Colonic mucosa (tissue), 4 donors: Measurements from ENCODE around the gene CUX1. TPM values are rescaled to one million over a fixed set of nuclear protein-coding genes. Genes with fewer than 3 reads are reported as not detected.

Experiments used
- DNase-seq: peaks from one replicate; pipeline ENCODE4 v3.0.0-alpha.2; 2020
- H3K27ac ChIP-seq: fragments of 200-600 bp; one replicate; pipeline ENCODE4 v1.8.0; 2021
- H3K27me3 ChIP-seq: fragments of 200-600 bp; one replicate; pipeline ENCODE4 v1.8.0; 2021
- H3K36me3 ChIP-seq: fragments of 200-600 bp; one replicate; pipeline ENCODE4 v1.8.0; 2021
- H3K4me1 ChIP-seq: fragments of 200-600 bp; one replicate; pipeline ENCODE4 v1.8.0; 2021; ENCODE audit warnings: mild to moderate bottlenecking
- H3K4me3 ChIP-seq: fragments of 200-600 bp; one replicate; pipeline ENCODE4 v1.8.0; 2021
- H3K9ac ChIP-seq, 2 donors: one replicate each; pipeline ENCODE4 v1.7.0; 2013; ENCODE audit warnings: control low read depth in 2 of 2, low read depth in 2 of 2, low read length in 2 of 2
- H3K9me3 ChIP-seq: fragments of 200-600 bp; one replicate; pipeline ENCODE4 v1.8.0; 2021
- intact Hi-C: fragments of 100-400 bp; cut with DNase I; formaldehyde crosslinking; loops from one replicate; pipeline ENCODE4 v1.14.1; 2022
- total RNA-seq, 2 donors: library from RNA; stranded (reverse); fragmentation: NEBNext Ultra II Directional in 1 of 2; extraction: Animal tissue kit (Norgen Biotek cat#: 25700) in 1 of 2; gene quantifications; one replicate each; pipeline ENCODE4 v1.2.1, GENCODE V29; 2021
- TF ChIP-seq, protein P1 (sequence below): fragments of 200-600 bp; IDR thresholded peaks from one replicate; pipeline ENCODE4 v1.8.0; 2022; ENCODE audit warnings: antibody characterized with exemption, mild to moderate bottlenecking
- donor health status: healthy.
- donor health status: DM: no; HTN: no; CAD: no.
- donor health status: DM: no; HTN: no; CAD: no.

CUX1 gene
- total RNA-seq, 2 donors from 2014 or later = 68.5 to 97.5 TPM

DNA sequence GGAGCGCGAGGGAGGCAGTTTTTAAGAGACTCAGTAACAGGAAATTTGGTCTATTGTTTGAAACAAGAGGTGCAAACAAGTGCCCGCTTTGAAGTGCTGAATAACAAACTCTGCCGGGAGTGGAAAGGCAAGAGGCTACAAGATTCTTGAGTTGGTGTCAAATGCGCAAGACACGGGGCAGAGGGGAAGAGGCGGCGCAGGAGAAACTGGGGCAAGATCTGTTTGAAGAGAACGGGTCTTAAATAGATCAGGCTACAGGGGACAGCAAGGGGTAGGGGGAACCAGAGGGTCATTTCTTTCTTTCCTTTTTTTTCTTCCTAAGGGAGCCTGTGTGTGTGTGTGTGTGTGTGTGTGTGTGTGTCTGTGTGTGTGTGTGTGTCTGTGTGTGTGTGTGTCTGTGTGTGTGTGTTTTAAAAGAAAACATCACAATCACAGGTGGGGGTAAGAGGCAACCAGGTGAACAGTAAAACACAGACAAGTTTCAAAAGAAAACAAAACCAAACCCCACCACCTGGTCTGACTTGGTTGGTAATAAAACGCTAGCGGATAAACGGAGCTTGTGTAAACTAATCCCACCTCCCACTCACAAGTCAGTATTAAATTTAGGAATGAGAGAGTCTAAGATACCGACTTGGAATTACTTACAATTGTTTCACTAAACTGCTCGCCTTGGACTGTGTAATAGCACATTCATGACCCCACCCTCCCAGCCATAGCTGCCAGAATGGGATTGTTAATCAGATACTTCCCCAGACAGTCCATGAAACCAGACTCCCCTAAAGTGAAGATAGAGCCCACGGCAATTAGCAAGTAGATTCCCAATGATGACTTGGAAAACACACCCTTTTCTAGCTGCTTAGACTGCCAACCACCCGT, 13.1 kb upstream of the CUX1 start:
- Histone ChIP-seq H3K27me3 (no peaks in the 10 kb centered on the region), H3K9ac (peak overlapping the region in 1 of 2 donors; percentile 15), H3K27ac (no peak overlapping the region), H3K9me3 (no peaks in the 10 kb centered on the region), H3K36me3 (no peaks in the 10 kb centered on the region), H3K4me1 (no peaks in the 10 kb centered on the region), H3K4me3 (no peak overlapping the region)
- DNase-seq = peak; percentile 29
- intact Hi-C loops = no loop called here
- TF ChIP-seq, protein P1, sequence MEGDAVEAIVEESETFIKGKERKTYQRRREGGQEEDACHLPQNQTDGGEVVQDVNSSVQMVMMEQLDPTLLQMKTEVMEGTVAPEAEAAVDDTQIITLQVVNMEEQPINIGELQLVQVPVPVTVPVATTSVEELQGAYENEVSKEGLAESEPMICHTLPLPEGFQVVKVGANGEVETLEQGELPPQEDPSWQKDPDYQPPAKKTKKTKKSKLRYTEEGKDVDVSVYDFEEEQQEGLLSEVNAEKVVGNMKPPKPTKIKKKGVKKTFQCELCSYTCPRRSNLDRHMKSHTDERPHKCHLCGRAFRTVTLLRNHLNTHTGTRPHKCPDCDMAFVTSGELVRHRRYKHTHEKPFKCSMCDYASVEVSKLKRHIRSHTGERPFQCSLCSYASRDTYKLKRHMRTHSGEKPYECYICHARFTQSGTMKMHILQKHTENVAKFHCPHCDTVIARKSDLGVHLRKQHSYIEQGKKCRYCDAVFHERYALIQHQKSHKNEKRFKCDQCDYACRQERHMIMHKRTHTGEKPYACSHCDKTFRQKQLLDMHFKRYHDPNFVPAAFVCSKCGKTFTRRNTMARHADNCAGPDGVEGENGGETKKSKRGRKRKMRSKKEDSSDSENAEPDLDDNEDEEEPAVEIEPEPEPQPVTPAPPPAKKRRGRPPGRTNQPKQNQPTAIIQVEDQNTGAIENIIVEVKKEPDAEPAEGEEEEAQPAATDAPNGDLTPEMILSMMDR = no peak

DNA sequence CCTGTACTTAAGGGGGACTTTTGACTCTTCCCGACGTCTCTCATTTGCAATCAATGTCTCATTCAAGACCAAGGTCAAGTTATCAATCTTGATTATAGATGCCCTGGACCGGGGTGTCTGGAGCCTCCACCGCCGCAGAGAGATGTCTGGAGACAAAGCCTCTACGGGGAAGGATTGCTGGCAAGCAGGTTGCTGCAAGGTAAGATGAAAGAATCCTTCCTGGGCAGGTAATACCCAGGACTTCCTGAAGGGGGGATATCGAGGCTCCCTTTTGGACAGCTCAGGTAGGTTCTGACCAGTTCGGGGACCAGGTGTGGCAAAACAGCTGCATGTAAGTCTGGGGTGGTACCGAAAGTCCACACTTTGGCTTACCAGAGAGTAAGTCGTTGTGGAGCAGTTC, 12.5 kb upstream of the CUX1 start:
- H3K9me3 ChIP-seq = no peaks in the 10 kb centered on the region
- H3K4me3 ChIP-seq = no peak overlapping the region
- peak; percentile 46 for DNase-seq
- TF ChIP-seq, protein P1 = peak; percentile 41
- H3K27ac ChIP-seq = no peak overlapping the region
- no peaks in the 10 kb centered on the region for H3K27me3 ChIP-seq
- intact Hi-C loops = loop anchor here (5.0 kb wide), 1 partner anchor 58 kb away; no protein-coding TSS in a partner anchor
- H3K4me1 ChIP-seq = no peaks in the 10 kb centered on the region
- no peaks in the 10 kb centered on the region for H3K36me3 ChIP-seq
- H3K9ac ChIP-seq = peak overlapping the region in 1 of 2 donors; percentile 15

DNA sequence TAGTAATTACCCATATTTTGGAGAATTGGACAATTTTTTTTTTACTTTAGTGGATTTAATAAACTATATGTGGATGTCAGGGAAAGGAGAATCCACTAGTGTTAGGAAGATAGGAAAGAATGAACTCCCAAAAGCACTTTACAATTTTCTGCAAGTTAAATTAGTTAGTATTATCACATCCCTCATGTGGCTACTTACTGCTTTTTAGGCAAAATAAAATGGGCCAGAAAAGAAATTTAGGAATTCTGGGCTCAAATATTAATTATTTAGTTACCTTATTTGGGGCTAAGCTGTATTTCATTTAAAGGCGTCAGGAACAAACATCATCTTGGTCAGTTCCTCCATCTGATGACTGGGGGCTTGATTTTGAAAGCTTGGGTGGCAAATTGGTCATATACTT, 4.8 kb upstream of the CUX1 start:
- no peaks in the 10 kb centered on the region for H3K27me3 ChIP-seq
- no peak overlapping the region for H3K27ac ChIP-seq
- TF ChIP-seq, protein P1 = no peak
- intact Hi-C loops = loop anchor here (10.0 kb wide), 1 partner anchor 208 kb away; no protein-coding TSS in a partner anchor
- no peaks in the 10 kb centered on the region for H3K4me1 ChIP-seq
- H3K9me3 ChIP-seq = no peaks in the 10 kb centered on the region
- H3K9ac ChIP-seq = no peak overlapping the region
- no peak overlapping the region for H3K4me3 ChIP-seq
- no peak for DNase-seq
- no peaks in the 10 kb centered on the region for H3K36me3 ChIP-seq

DNA sequence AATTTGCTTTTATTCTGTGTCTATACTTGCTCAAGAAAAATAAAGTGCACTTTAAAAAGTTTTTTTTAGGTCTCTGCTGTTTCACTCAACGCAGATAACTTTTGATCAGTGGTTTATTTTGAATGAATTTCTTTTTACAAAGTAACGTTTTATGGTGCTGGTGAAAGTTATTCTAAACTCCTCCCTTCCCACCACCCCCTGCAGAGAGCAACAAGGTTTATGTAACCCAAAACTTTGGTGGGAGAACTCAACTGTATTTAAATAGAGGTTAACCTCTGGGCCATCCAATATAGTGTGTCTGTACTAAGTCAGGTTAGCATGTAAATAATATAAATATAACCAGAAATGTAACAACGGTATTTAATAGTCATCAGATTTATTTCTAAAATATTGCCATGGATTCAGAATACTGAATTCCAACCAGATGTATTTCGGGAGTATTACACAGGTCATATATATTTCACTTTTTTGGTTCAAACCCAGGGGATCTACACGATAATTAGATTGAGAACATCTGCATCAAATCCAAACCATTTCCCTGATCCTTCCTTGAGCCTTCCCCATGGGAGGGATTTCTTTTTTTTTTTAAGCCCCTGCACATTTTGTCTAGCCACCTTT, 3.9 kb upstream of the CUX1 start:
- Histone ChIP-seq H3K9ac (no peak overlapping the region), H3K27ac (peak overlapping the region; percentile 77), H3K4me3 (peak overlapping the region; percentile 91), H3K9me3 (no peaks in the 10 kb centered on the region), H3K36me3 (no peaks in the 10 kb centered on the region), H3K4me1 (no peaks in the 10 kb centered on the region), H3K27me3 (no peaks in the 10 kb centered on the region)
- intact Hi-C loops = loop anchor here (2.0 to 10.0 kb wide), 2 partner anchors 125 to 209 kb away; no protein-coding TSS in a partner anchor
- no peak for DNase-seq
- TF ChIP-seq, protein P1 = no peak

DNA sequence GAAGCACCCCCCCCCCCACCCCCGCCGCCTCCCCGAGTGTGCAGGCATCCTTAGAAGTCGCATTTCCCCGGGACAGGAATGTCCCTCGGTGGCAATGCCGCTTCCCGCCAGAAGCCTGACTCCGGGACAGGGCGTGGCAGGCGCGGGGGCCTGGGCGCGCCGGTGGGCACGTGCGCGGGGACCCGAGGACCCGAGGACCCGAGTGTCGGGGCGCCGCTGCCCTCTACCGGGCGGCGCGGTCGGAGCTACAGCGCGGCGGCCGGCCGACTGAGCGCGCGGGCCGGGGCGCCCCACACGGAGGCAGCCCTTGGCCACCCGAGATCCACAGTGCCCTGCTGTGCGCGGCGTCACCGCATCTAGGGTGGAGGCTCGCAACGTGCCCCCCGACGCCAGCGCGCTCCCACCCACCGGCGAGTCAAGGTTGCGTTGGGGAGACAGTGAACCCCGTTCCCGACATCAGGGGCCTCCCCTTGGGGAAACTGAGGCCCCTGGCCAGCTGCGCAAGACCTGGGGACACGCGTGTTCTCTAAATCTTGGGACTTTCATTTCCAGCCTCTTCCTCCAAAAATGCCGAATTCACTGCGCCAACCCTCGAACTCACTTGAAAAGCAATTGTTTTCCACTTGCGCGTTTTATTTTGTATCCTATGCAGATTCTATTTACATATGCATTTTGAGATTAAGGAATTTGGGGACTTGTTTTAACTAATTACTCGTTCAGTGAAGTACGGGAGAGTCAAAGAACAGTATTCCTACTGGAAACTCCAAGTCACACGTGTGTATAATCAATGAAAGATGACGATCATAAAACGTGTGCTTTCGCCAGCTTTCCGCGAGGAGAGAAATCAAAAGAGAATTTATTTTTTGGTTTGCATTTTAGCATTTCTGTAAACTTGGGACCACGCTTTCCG, 3.1 kb upstream of the CUX1 start:
- Histone ChIP-seq H3K4me1 (no peaks in the 10 kb centered on the region), H3K36me3 (no peaks in the 10 kb centered on the region), H3K4me3 (peak overlapping the region; percentile 91), H3K9ac (peak overlapping the region; percentile 85 to 92), H3K9me3 (no peaks in the 10 kb centered on the region), H3K27me3 (no peaks in the 10 kb centered on the region), H3K27ac (peak overlapping the region; percentile 77)
- TF ChIP-seq, protein P1 = peak; percentile 31
- DNase-seq = peak; percentile 72
- intact Hi-C loops = loop anchor here (2.0 to 10.0 kb wide), 2 partner anchors 126 to 210 kb away; no protein-coding TSS in a partner anchor
